ENCODE data around the gene PTCHD1.

The PTCHD1 gene

GRCh38 chrX:23334848-23335599 lies at the start of gene PTCHD1:
Gene PTCHD1 (plus strand): TSS chrX:23334849. CDS start chrX:23334876, 27 bp downstream.
- peak; percentile 37 for DNase-seq

DNA sequence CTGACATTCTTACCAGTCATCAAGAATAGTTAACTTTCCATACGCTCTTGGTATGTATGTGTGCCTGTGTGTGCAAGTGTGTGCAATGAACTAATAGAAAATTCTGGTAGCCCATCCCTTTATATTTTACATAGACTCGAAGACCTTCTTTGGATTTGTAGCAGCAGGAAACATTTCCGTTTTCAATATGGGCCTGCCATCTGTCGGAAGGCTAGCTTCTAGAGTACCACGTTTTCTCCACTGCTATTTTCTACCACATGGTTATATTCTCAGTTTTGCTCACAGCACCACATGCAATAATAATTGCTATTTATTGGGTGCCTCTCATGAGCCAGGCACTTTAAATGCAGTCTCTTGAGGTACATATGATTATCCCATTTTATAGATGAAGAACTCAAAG lies 47.9 kb upstream of the PTCHD1 start:
- DNase-seq, result no peak

DNA sequence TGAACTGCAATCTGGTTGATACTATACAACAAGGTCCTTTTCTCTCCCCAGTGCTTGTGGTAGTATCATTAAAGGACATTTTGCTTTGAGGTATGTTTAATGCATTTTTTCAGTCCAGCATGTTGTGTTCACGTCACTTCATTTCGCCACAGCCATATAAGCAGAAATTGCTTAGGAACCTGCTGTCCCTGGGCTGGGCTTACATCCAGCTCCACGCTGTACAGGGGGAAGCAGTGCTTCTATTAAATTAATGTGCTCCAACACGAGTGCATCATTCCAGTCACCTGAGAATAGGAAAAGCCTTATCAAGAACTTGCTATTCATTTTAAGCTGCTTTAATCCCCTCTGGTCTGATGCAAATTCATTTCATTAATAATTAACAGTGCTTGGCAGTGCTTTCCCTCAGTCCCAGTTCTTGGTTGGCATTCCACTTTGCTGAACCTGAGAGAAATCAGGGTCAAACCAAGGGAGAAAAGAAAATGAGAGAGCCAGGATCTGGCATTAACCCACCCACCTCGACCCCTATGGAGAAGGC lies 47.4 kb upstream of the PTCHD1 start:
- no peak for DNase-seq

DNA sequence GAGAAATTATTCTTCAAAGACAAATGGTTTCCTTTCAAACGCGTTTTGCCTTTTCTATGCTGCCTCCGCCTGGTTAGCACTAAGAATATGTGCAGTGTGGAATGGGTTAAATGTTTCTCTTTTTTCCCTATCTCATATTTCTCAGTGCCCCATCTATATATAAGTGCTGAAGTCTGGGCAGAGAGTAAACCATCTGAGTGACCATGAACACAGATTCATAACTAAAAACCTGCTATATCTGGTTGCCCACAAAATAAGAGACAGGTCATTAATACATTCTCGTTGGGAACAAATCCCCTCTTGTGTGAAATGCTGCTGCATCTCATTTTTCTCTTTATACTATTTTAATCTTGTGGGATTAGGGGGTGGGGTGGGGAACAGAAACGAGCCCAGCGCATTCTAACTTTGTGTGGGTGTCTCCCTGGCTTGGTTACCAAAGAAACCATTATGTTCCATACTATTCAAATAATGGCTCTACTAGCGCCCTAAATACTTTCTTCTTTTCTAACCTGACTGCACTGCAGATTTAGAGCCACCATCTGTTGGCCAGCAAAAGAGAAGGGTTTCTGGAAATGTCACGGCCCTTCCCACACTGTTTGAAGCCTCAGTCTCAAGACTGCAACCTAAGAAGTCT lies 42.2 kb upstream of the PTCHD1 start:
- no peak for DNase-seq

GRCh38 chrX:23292988-23293651 lies 41.5 kb upstream of the PTCHD1 start:
- no peak for DNase-seq

- no peak for DNase-seq
These were observed 29.8 kb upstream of the PTCHD1 start for GRCh38 chrX:23304881-23305280.

- DNase-seq, result no peak
These were observed 22.9 kb upstream of the PTCHD1 start for GRCh38 chrX:23311731-23312130.

- no peak for DNase-seq
These were observed 22.5 kb upstream of the PTCHD1 start for GRCh38 chrX:23312136-23312535.

DNA sequence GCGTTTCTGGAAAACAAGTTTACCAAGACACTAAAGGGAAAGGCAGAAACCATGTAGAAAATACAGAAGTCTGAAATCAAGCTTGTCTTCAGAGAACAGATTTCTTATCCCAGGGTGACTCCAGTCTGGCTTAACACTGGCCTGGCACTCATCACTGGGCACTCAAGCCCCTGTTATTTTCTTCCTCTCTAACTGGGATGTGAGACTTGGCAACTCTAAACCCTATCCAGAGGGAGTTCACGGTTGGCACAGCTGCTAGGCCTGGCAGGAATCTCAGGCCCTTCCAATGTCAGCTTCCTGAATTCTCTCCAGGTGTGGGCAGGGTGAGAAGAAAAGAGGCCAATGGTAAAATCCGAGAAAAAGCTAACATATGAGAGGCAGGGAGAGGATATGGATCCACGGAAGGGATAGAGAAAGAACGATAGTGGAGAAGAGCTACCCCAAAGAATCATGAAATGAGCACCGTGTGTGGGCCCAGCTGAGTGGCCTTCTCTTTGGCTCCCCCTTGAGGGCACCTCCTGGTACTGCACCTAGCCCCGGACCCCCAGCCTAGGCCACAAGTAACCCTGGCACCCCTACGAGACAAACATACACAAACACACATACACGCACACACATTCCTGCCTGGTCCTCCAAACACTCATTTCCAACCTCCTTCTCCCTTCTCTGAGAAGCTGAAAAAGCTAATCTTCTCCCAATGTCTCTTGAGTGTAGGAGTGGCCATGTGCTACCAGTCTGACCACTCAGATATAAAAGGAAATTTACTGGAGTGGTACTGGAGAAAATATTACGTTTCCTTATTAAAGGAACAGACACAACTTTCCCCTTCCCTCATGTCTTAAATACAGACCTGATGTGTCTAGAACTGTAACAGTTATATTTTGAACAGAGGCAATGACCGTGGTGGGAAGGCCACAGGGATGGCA lies 16.6 kb upstream of the PTCHD1 start:
- no peak for DNase-seq

GRCh38 chrX:23327104-23327503 lies 7.5 kb upstream of the PTCHD1 start:
- no peak for DNase-seq

DNA sequence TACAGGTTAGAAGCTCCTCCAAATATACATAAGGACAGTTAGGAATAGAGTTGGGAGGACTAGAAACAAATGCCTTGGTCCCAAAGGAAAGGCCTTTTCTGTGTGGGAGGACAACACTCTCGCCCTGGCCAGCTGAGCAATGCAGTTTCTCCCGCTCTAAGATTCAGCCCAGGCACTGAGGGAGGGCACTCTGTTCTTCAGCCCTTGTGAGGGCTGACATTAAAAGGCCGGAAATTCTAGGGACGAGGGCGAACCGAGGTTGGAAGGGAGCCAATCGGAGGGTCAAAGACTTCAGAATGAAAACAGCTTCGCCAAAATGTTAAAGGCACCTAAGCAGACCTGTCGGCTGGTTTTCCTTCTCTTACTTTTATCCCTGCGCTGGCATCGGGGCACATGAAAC lies 2.9 kb upstream of the PTCHD1 start:
- no peak for DNase-seq

GRCh38 chrX:23332101-23332887 lies 2.4 kb upstream of the PTCHD1 start:
- no peak for DNase-seq

DNA sequence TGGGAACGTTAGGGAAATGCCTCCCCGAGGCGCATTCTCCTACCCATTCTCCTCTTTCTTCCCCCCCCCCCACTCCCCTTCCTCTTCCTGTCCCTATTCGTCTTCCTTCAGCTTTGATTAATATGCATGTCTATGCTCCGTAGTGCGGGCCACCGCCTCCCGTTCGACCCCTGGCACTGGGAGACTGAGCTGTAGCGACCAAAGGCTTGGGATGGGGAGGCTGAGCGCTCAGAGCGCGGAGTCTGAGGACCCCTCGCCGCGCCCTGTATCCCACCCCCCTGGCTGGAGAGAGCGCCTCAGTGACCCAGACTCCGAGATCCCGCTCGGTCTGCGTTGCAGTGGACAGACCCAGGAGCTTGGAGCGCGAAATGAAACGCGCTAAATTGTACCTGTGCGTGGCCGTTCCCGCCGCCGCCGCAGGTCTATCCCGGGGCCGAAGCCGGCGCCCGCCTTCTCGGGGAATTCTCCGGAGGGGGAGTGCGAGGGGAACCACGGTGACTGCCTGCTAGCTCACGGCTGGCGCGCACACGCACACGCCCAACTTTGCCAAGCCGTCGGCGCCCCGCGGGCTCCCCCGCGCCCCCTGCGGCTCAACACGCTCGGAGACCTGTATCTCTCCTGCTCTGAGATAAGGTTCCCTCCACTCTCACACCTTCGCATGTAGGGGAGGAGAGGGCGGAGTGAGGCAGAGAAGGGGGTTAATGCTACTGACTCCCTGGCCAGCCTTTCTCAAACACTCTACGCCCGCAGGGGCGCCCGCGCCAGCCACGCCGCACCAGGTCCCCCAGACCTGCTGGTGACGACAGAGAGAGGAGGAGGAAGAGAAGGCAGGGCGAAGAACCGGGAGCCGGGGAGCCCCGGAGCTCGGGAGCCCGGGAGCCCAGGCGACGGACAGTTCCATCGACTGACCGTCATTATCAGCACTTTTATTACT lies 1.5 kb upstream of the PTCHD1 start:
- DNase-seq, result peak; percentile 25

DNA sequence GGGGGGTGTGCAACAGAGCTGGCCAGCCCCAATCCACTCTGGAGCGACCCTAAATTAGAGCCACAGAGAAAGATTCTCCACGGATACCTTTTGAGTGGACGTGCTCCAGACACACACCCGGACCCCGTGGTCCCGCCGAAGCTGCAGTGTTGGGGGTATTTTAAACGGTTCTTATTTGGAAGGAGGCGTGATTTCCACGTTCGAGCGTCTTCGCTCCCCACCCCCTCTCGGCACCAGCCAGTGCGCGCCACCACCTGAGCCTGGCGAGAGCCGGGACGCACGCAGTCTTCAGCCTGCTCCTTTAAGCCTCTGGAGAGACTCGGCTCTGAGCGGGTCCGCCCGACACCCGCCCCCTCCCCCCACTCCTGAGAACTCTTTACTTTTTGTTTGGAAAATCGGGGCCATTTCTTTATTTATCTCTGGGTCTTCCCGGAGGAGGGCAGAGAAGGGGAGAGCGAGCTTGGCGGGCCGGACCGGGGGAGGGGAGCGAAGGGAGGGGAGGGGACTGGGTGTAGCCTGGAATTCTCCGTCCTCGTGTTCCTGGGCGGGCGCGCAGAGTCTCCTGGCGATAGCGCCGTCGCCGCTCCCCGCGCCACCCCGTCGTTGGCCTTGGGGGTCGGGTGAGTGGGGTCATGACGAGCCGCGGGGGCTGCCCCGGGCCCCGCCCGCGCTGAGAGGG lies 668 bp upstream of the PTCHD1 start:
- peak; percentile 23 for DNase-seq

GRCh38 chrX:23334521-23334847 lies 165 bp upstream of the PTCHD1 start:
- DNase-seq, result no peak

GRCh38 chrX:23338334-23338733 lies 3.7 kb downstream of the PTCHD1 start:
- DNase-seq, result no peak

DNA sequence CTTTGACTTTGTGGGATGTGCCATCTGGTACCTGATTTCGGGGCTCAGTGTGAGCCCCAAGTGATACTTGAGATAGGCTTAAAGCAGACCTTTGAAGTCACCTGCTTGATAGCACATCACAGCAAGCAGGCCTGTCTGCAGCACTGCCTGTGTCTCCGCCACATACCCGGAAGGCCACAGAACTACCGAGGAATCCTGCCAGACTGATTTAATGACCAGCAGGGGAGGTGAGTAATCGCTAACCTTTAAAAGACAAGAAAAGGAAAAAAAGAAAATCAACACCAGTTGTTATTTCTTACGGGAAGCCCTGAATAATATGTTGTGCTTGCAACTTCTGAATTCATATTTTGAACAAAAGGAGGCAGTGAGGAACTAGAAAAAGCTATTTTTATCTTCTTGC lies 6.8 kb downstream of the PTCHD1 start:
- no peak for DNase-seq

- peak; percentile 9 for DNase-seq
These were observed 9.7 kb downstream of the PTCHD1 start for GRCh38 chrX:23344238-23344903.

GRCh38 chrX:23344904-23345271 lies 10.2 kb downstream of the PTCHD1 start:
- no peak for DNase-seq

DNA sequence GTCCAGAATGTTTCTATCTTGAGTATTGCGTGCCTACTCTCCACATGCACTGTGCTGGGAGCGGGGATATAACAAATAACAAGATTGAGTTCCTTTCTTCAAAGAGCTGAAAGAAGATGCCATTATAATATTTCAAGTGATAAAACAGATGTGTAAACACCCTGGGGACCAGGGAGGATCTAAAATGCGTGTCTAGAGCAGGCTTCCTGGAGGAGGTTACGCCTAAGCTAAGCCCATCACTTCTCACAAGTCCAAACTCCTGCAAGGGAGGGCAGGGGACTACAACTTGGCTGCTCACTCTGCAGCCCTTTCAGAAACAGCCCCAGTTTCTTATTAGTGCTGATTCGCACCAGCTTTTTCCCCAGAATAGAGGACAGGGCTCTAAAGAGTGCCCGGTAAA lies 21.5 kb downstream of the PTCHD1 start:
- DNase-seq, result no peak
